Small intestine (tissue), 7 donors: ENCODE measurements around the gene VTI1A. TPM values are rescaled to one million over a fixed set of nuclear protein-coding genes. Genes with fewer than 3 reads are reported as not detected.

Experiments
- DNase-seq, 2 donors: peaks; one replicate each; pipeline versions ENCODE4 v3.0.0 to v3.0.0-alpha.2; 2013
- FAIRE-seq: peaks from 2 replicates; lab custom pipeline; 2012; peaks lifted over from hg19 to GRCh38; lab: Jason Lieb, UNC
- H3K27ac ChIP-seq, 3 donors: one replicate each; pipeline ENCODE4 v1.5.1; 2013; ENCODE audit warnings: low read length in 2 of 3, mild to moderate bottlenecking in 2 of 3, control low read depth in 1 of 3, inconsistent platforms in 1 of 3, low read depth in 1 of 3, moderate library complexity in 1 of 3
- H3K27me3 ChIP-seq, 3 donors: one replicate each; pipeline ENCODE4 v1.6.1; 2013; ENCODE audit warnings: low read length in 3 of 3, inconsistent platforms in 1 of 3; ENCODE audit not compliant: control insufficient read depth in 3 of 3, insufficient read depth in 3 of 3
- H3K36me3 ChIP-seq, 3 donors: one replicate each; pipeline ENCODE4 v1.6.1; 2013; ENCODE audit warnings: low read length in 3 of 3, inconsistent platforms in 1 of 3, low read depth in 1 of 3, mild to moderate bottlenecking in 1 of 3, moderate library complexity in 1 of 3; ENCODE audit not compliant: control insufficient read depth in 3 of 3, insufficient read depth in 2 of 3
- H3K4me1 ChIP-seq, 3 donors: one replicate each; pipeline ENCODE4 v1.6.1; 2013; ENCODE audit warnings: low read length in 2 of 3, inconsistent platforms in 1 of 3, low read depth in 1 of 3, mild to moderate bottlenecking in 1 of 3, moderate library complexity in 1 of 3; ENCODE audit not compliant: control insufficient read depth in 3 of 3, insufficient read depth in 2 of 3
- H3K4me3 ChIP-seq, 3 donors: one replicate each; pipeline ENCODE4 v1.5.1; 2013; ENCODE audit warnings: low read length in 3 of 3, control low read depth in 1 of 3, inconsistent platforms in 1 of 3, low read depth in 1 of 3, mild to moderate bottlenecking in 1 of 3, moderate library complexity in 1 of 3
- H3K9me3 ChIP-seq, 2 donors: one replicate each; pipeline ENCODE4 v1.6.1; 2013; ENCODE audit warnings: low read depth in 1 of 2, low read length in 1 of 2; ENCODE audit not compliant: control insufficient read depth in 2 of 2, insufficient read depth in 1 of 2
- WGBS, 3 donors: extraction: QIAGEN DNeasy Blood & Tissue Kit; methylation state at CpG; one replicate each; pipeline ENCODE4 v1.1.7; 2013; 5-methylcytosine and 5-hydroxymethylcytosine counted together
- polyA plus RNA-seq, 4 donors: library from polyadenylated mRNA; stranded (reverse) in 3 of 4; unstranded in 1 of 4; fragments of 200-250 nt in 3 of 4; fragments of 120-200 nt in 1 of 4; gene quantifications; one replicate each; pipeline versions ENCODE4 v1.2.1 to v1.2.3, GENCODE V29; 2013
- donor health status: healthy with polysubstance abuse.
- donor health status: control.
- donor health status: control.
- donor health status: Bipolar disorder and iron deficiency.
- donor health status: healthy.

The VTI1A gene
- polyA plus RNA-seq, 4 donors = 13.8 to 16.8 (median 16.0) TPM

- Histone ChIP-seq H3K9me3 (no peaks in the 10 kb centered on the region), H3K27me3 (no peaks in the 10 kb centered on the region), H3K36me3 (no peaks in the 10 kb centered on the region), H3K27ac (no peak overlapping the region), H3K4me3 (no peak overlapping the region), H3K4me1 (peaks cover 0 to 13% (median 2%) of the 10 kb centered on the region in 3 donors)
- WGBS, 3 donors = 84 to 86% (median 86%) methylated on average over 5 of the region's 5 CpGs
- DNase-seq (peak in 1 of 2 donors; percentile 45), FAIRE-seq (no peak)
Measured at GRCh38 chr10:112765717-112766235, 318.8 kb downstream of the VTI1A start.

- DNase-seq (no peak), FAIRE-seq (no peak)
- Histone ChIP-seq H3K27me3 (no peaks in the 10 kb centered on the region), H3K4me3 (no peak overlapping the region), H3K36me3 (no peaks in the 10 kb centered on the region), H3K27ac (no peak overlapping the region), H3K9me3 (no peaks in the 10 kb centered on the region), H3K4me1 (peaks cover 0 to 13% (median 2%) of the 10 kb centered on the region in 3 donors)
- WGBS, 3 donors = 88 to 94% (median 92%) methylated on average over 2 of the region's 2 CpGs
Measured at GRCh38 chr10:112766636-112767035, 319.6 kb downstream of the VTI1A start.

GRCh38 chr10:112767156-112767555 lies 320.1 kb downstream of the VTI1A start:
- H3K4me1 ChIP-seq = peaks cover 0 to 13% (median 2%) of the 10 kb centered on the region in 3 donors
- FAIRE-seq (no peak), DNase-seq (no peak)
- H3K36me3 ChIP-seq = no peaks in the 10 kb centered on the region
- 92 to 98% (median 96%) methylated on average over 2 of the region's 2 CpGs for WGBS, 3 donors
- no peaks in the 10 kb centered on the region for H3K27me3 ChIP-seq
- no peaks in the 10 kb centered on the region for H3K9me3 ChIP-seq
- H3K4me3 ChIP-seq = no peak overlapping the region
- no peak overlapping the region for H3K27ac ChIP-seq

- 87 to 94% (median 90%) methylated on average over 7 of the region's 7 CpGs for whole genome bisulfite sequencing, 3 donors
Measured at GRCh38 chr10:112768121-112768520, 321.1 kb downstream of the VTI1A start.

GRCh38 chr10:112769081-112769480 lies 322.1 kb downstream of the VTI1A start:
- DNase-seq = peak in 1 of 2 donors; percentile 32
- no peak for FAIRE-seq
- no peaks in the 10 kb centered on the region for H3K36me3 ChIP-seq
- peaks cover 0 to 18% (median 2%) of the 10 kb centered on the region in 3 donors for H3K4me1 ChIP-seq
- no peak overlapping the region for H3K4me3 ChIP-seq
- H3K27ac ChIP-seq = peak overlapping the region in 1 of 3 donors; percentile 17
- 35 to 79% (median 63%) methylated on average over 2 of the region's 2 CpGs for WGBS, 3 donors
- H3K9me3 ChIP-seq = no peaks in the 10 kb centered on the region
- H3K27me3 ChIP-seq = no peaks in the 10 kb centered on the region

More at GRCh38 chr10:112768121-112768520, 321.1 kb downstream of the VTI1A start:
- FAIRE-seq = no peak
- Histone ChIP-seq H3K9me3 (no peaks in the 10 kb centered on the region), H3K4me3 (no peak overlapping the region), H3K36me3 (no peaks in the 10 kb centered on the region), H3K27me3 (no peaks in the 10 kb centered on the region), H3K4me1 (peaks cover 0 to 13% (median 2%) of the 10 kb centered on the region in 3 donors), H3K27ac (no peak overlapping the region)
- DNase-seq = no peak

GRCh38 chr10:112769611-112770370 lies 322.8 kb downstream of the VTI1A start:
- 92 to 94% (median 92%) methylated on average over 6 of the region's 6 CpGs for WGBS, 3 donors
- DNase-seq = no peak
- peak overlapping the region in 1 of 3 donors; percentile 17 for H3K27ac ChIP-seq
- no peak overlapping the region for H3K4me3 ChIP-seq
- no peaks in the 10 kb centered on the region for H3K27me3 ChIP-seq
- FAIRE-seq = no peak
- H3K36me3 ChIP-seq = no peaks in the 10 kb centered on the region
- peaks cover 0 to 23% (median 4%) of the 10 kb centered on the region in 3 donors for H3K4me1 ChIP-seq
- H3K9me3 ChIP-seq = no peaks in the 10 kb centered on the region

GRCh38 chr10:112771733-112772132 lies 324.7 kb downstream of the VTI1A start:
- H3K9me3 ChIP-seq = no peaks in the 10 kb centered on the region
- H3K4me1 ChIP-seq = peaks cover 0 to 39% (median 8%) of the 10 kb centered on the region in 3 donors
- no peaks in the 10 kb centered on the region for H3K27me3 ChIP-seq
- 77 to 96% (median 96%) methylated on average over 3 of the region's 3 CpGs for WGBS, 3 donors
- H3K27ac ChIP-seq = no peak overlapping the region
- H3K36me3 ChIP-seq = no peaks in the 10 kb centered on the region
- no peak for DNase-seq
- no peak for FAIRE-seq
- H3K4me3 ChIP-seq = no peak overlapping the region

GRCh38 chr10:112773783-112774182 lies 326.8 kb downstream of the VTI1A start:
- 98 to 100% (median 100%) methylated on average over 3 of the region's 3 CpGs for whole genome bisulfite sequencing, 3 donors
- FAIRE-seq (no peak), DNase-seq (no peak)

More at GRCh38 chr10:112773783-112774182, 326.8 kb downstream of the VTI1A start:
- H3K27me3 ChIP-seq = no peaks in the 10 kb centered on the region
- peaks cover 0 to 49% (median 9%) of the 10 kb centered on the region in 3 donors for H3K4me1 ChIP-seq
- no peaks in the 10 kb centered on the region for H3K9me3 ChIP-seq
- no peak overlapping the region for H3K27ac ChIP-seq
- no peak overlapping the region for H3K4me3 ChIP-seq
- no peaks in the 10 kb centered on the region for H3K36me3 ChIP-seq
